GM12865 (cell line): ENCODE results near the gene NARF.
A peak's percentile ranks its signal among the peaks of the same experiment; 100 is the strongest.

Experiments used
- DNase-seq: peaks from one replicate; pipeline ENCODE4 v3.0.0; 2010; ENCODE audit warnings: low read depth
- H3K4me3 ChIP-seq: 2 replicates; pipeline ENCODE4 v1.5.1; 2011; ENCODE audit warnings: mild to moderate bottlenecking, low read depth, low read length, control low read depth
- TF ChIP-seq, protein P1 (sequence below): IDR thresholded peaks from 2 replicates; pipeline ENCODE4 v1.5.1; 2011; ENCODE audit warnings: low read length, control low read depth, low read depth, inconsistent platforms; ENCODE audit not compliant: insufficient read depth; ENCODE audit errors: missing control alignments

NARF gene

DNA sequence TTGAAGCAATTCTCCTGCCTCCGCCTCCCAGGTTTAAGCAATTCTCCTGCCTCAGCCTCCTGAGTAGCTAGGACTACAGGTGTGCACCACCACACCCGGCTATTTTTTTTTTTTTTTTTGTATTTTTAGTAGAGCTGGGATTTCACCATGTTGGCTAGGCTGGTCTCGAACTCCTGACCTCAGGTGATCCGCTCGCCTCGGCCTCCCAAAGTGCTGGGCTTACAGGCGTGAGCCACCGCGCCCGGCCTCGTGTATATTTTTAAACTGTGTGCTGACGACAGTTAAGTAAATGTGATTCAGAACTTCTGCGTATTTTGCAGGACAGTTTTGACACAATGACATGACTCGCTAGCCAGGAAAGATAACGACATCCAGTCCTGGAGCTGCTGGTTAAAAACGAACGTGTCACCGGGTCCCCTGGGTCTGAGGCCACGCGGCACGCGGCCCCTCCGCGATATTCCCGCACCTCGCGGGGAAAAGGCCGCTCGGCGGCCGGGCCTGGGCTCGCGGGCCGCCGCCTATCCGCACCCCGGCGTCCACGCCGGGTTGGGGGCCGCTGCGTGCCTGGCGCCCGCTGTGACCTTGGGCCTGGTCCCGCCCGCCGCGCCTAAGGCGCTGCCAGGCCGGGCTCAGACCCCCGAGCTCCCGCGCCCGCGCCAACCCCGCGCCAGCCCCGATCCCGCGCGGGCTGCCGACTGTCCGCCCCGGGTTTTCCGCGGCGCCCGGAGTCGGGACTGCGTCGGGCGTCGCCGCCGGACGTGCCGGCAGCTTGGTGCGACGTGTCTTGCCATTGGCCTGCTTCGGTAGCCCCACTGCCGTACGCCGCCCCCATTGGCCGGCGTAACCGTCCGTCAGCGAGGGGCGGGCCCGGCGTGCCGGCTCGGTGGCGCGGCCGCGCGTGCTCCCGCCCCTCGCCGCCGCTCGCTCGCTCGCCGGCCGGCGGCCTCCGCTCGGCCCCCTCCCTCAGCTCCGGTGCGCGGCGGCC, 60.6 kb downstream of the NARF start, which contains the start of gene FOXK2:
Gene FOXK2 (plus strand): TSS at position 907 of the 985 bp plus-strand sequence. CDS start 157 bp downstream, outside the sequence.
- H3K4me3 ChIP-seq, result peak within 1 kb of the TSS; percentile 95
- DNase-seq, result peak; percentile 98
- TF ChIP-seq, protein P1, sequence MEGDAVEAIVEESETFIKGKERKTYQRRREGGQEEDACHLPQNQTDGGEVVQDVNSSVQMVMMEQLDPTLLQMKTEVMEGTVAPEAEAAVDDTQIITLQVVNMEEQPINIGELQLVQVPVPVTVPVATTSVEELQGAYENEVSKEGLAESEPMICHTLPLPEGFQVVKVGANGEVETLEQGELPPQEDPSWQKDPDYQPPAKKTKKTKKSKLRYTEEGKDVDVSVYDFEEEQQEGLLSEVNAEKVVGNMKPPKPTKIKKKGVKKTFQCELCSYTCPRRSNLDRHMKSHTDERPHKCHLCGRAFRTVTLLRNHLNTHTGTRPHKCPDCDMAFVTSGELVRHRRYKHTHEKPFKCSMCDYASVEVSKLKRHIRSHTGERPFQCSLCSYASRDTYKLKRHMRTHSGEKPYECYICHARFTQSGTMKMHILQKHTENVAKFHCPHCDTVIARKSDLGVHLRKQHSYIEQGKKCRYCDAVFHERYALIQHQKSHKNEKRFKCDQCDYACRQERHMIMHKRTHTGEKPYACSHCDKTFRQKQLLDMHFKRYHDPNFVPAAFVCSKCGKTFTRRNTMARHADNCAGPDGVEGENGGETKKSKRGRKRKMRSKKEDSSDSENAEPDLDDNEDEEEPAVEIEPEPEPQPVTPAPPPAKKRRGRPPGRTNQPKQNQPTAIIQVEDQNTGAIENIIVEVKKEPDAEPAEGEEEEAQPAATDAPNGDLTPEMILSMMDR, result no peak

DNA sequence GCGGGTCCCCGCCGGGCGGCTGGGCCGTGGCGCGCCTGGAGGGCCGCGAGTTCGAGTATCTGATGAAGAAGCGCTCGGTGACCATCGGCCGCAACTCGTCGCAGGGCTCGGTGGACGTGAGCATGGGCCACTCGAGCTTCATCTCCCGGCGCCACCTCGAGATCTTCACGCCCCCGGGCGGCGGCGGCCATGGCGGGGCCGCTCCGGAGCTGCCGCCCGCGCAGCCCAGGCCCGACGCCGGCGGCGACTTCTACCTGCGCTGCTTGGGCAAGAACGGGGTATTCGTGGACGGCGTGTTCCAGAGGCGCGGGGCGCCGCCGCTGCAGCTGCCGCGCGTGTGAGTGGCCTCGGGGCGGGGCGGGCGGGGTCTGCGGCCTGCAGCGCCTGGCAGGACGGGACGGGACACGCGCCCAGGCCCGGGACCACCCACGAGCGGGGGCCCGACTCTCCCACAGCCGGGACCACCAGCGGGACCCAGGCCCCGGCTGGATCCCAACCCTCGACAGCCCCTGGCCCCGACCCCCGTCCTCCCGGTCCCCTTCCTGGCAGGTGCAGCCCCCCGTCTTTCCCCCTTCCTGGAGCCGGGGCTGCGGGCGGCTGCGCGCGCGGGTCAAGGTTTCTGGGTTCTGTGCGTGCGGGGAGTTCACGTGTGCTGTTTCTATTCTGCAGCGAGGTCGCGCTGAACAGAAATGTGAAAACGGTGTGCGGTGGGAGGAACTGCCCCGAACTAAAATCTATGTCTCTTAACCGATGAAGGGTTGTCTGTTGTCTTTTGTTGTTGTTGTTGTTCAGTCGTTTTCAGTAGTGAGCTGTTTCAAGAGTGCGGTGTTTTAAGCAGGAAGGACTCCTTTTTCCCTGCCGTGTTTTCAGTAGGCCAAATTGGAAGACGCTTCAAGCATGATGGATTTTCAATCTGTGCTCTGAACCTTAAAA, 61.7 kb downstream of the NARF start:
- peak; percentile 55 for DNase-seq
- TF ChIP-seq, protein P1, result no peak
- H3K4me3 ChIP-seq, result peak overlapping the region; percentile 95

- DNase-seq, result no peak
- TF ChIP-seq, protein P1, result no peak
- no peak overlapping the region for H3K4me3 ChIP-seq
Measured at GRCh38 chr17:82524540-82524939, 66.0 kb downstream of the NARF start.

DNA sequence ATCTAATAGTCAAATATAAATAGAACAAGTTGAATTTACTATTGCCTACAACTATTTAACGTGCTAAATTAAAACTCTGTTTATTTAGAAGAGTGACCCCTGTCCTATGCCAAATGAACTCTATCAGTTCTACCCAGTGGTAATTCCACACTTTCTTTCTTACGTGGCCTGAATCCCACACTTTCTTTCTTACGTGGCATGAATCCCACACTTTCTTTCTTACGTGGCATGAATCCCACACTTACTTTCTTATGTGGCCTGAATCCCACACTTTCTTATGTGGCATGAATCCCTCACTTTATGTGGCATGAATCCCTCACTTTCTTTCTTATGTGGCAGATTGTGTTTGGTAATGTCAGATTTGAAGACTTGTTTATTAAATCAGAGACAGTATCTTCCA, 67.2 kb downstream of the NARF start:
- no peak overlapping the region for H3K4me3 ChIP-seq
- DNase-seq, result no peak
- TF ChIP-seq, protein P1, result no peak

DNA sequence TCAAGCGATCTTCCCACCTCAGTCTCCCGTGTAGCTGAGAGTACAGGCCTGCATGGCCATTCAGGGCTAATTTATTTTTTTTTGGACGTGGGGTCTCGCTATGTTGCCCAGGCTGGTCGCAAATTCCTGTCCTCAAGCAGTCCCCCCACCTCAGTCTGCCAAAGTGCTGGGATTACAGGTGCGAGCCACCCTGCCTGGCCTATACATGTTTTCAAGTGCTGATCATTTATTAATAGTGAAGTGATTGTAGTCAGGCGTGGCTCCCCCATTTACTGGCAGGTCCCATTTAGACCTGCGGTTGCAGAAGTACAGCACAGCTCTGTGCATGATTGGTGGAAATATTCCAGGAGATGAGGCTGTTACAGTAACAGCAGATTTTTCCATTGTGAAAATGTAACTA, 69.4 kb downstream of the NARF start:
- TF ChIP-seq, protein P1, result no peak
- H3K4me3 ChIP-seq, result no peak overlapping the region
- DNase-seq, result no peak

- TF ChIP-seq, protein P1, result no peak
- DNase-seq, result peak; percentile 35
- H3K4me3 ChIP-seq, result no peak overlapping the region
Measured at GRCh38 chr17:82528484-82529265, 70.1 kb downstream of the NARF start.
